ENCODE measurements around the gene NCAPH2.

NCAPH2 gene

DNA sequence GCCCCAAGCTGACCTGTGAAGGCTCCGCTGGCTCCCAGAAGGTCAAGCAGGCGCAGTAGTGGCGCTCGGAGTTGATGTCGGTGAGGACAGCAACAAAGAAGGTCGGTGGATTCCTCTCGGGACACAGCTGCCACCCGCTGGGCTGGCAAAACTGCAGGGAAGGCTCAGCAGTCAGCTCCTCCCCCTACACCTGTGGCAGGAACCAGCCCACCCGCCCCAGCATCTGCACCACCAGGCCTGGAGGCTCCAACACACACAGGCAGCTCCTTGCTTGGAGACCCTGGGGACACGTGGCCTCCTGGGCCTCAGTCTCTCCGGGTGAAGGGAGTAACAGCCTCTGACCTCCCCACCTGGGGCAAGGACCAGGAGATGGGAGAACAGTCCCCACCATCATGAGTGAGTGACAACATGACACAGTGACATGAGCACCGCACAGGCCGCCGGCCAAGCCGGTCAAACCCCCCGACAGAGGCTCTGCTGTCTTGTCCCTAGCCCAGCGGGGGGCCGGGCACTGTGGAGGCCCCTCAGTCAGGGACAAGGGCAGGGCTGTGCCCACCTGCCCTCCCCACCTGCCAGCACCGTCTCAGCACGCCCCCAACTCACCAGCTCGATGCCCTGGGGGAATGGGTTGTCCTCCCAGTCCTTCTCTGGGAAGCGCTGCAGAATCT, 40.1 kb upstream of the NCAPH2 start:
- no peaks in the 10 kb centered on the region for H3K4me1 ChIP-seq
- no peaks in the 10 kb centered on the region for H3K9me3 ChIP-seq
- H3K27me3 ChIP-seq, result no peaks in the 10 kb centered on the region
- peaks cover 46% of the 10 kb centered on the region for H3K36me3 ChIP-seq
- no peak for DNase-seq
- no peak overlapping the region for H3K4me3 ChIP-seq (ENCODE audit: low read depth, low read length)
- TF ChIP-seq, protein P1, sequence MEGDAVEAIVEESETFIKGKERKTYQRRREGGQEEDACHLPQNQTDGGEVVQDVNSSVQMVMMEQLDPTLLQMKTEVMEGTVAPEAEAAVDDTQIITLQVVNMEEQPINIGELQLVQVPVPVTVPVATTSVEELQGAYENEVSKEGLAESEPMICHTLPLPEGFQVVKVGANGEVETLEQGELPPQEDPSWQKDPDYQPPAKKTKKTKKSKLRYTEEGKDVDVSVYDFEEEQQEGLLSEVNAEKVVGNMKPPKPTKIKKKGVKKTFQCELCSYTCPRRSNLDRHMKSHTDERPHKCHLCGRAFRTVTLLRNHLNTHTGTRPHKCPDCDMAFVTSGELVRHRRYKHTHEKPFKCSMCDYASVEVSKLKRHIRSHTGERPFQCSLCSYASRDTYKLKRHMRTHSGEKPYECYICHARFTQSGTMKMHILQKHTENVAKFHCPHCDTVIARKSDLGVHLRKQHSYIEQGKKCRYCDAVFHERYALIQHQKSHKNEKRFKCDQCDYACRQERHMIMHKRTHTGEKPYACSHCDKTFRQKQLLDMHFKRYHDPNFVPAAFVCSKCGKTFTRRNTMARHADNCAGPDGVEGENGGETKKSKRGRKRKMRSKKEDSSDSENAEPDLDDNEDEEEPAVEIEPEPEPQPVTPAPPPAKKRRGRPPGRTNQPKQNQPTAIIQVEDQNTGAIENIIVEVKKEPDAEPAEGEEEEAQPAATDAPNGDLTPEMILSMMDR (IDR thresholded peaks at IDR 0.05; ENCODE audit: low read depth, low read length), result no peak

DNA sequence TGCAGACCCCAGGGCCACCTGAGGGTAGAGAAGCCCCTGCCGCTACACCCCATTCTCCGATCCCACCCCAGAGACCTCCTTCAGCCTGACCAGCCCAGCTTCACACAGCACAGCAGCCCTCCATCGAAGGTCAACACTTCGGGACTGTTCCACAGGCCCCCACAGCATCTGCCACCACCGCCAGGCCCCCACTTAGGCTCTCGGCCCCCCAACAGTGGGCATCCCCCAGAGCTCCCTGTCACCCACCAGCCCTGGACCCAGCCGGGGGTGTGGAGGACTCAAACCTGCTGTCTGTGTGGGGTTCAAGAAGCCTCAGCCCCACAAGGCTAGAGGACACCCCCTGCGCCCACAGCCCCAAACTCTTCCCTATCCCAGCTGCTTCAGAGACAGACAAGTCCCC, 39.4 kb upstream of the NCAPH2 start:
- DNase-seq, result no peak
- Histone ChIP-seq H3K4me3 (ENCODE audit: low read depth, low read length) (no peak overlapping the region), H3K27me3 (no peaks in the 10 kb centered on the region), H3K4me1 (no peaks in the 10 kb centered on the region; the same call in 1 of the 2 replicates), H3K9me3 (no peaks in the 10 kb centered on the region), H3K36me3 (peaks cover 40% of the 10 kb centered on the region)
- TF ChIP-seq, protein P1 (IDR thresholded peaks at IDR 0.05; ENCODE audit: low read depth, low read length), result no peak

DNA sequence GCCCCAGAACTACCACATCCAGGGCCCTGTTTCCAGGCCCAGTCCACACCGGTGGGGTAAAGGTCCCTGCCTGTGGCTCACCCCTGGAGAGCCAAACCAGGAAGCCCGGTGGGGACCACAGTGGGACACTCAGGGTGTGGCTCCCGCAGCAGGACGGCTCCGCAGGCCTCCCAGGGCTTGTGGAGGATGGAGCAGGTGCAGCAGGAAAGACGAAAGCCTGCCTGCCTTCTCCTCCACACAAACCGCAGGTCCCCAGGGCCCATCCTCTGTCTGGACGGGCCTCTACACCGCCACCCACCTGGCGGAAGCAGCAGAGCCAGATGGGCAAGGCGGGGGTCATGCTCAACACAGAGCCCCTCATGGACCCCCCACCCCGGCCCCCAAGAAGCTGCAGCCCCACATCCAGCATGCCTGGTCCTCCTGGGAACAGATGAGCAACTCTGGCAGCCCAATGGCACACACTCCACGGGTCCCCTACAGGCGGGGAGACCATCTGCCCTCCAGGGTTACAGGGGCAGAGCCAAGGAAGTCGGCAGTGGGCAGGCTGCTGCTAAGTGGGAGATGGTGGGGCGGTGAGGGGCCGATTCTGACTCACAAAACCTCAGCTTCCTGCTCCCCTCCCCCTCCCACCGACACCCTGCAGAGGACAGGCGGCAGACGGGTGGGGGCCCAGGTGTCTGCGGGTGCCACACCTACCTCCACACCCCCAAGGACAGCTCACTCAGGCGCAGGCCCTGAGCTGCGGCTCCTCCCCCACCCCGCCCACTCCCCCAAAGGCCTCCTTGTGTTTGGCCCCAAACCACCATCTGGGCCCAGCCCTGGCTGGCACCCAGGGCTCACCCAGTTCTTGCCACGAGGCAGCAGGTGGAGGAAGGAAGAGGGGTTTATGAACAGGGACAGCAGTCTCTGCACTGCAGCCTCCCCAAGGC, 38.4 kb upstream of the NCAPH2 start:
- Histone ChIP-seq H3K4me1 (no peaks in the 10 kb centered on the region; the same call in 1 of the 2 replicates), H3K4me3 (ENCODE audit: low read depth, low read length) (no peak overlapping the region), H3K36me3 (peaks cover 33% of the 10 kb centered on the region), H3K27me3 (no peaks in the 10 kb centered on the region), H3K9me3 (no peaks in the 10 kb centered on the region)
- DNase-seq, result no peak
- TF ChIP-seq, protein P1 (IDR thresholded peaks at IDR 0.05; ENCODE audit: low read depth, low read length), result no peak

DNA sequence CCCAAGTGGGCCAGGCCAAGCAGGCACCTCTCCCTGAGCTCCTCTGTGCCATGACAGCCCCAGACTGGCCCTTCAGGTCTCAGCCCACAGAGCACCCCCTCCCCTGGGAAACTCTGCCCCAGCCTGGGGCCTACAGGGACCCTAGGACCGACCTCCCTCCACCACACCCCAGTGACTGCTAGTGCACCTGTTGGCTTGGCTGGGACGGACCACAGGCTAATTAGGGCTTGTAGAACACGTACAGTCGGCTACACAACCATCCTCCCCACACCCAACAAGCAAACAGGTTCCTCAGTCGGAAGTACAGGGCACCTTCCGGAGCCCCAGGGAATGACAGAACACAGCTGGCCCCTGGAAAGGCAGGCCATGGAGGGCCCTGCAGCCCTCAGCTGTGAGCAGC, 37.5 kb upstream of the NCAPH2 start:
- Histone ChIP-seq H3K4me3 (ENCODE audit: low read depth, low read length) (no peak overlapping the region), H3K4me1 (no peaks in the 10 kb centered on the region; the same call in 1 of the 2 replicates), H3K27me3 (no peaks in the 10 kb centered on the region), H3K9me3 (no peaks in the 10 kb centered on the region), H3K36me3 (peaks cover 24% of the 10 kb centered on the region)
- TF ChIP-seq, protein P1 (IDR thresholded peaks at IDR 0.05; ENCODE audit: low read depth, low read length), result no peak
- DNase-seq, result no peak

DNA sequence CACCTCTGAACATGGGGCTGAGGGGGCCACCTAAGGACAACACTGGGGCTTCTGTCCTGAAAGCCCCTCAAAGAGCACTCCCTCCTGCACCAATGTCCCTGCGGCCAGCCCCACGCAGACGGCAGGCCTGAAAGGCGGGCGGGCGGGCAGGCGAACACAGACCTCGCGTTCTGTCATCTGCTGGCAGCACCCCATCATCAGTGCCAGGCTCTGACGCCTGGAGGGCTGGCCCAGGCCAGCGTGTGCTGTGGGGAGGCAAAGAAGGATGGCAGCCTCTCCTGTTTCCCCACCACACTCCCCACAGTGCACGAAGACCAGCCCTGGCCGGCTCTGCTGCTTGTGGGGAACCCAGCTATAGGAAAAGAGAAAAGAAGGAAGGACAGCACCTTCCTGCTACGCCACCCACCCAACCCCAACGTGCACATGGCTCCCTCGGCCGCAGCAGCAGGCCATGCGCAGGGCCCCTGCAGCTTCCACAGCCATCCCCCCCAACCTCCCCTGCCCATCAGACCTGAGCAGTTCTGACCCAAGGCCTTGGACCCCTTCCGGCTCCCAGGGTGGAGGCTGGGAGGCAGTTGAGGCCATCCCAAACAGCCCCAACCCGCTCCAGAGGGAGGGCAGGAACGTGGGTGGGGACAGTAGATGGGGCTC, 36.7 kb upstream of the NCAPH2 start:
- no peaks in the 10 kb centered on the region for H3K9me3 ChIP-seq
- H3K4me1 ChIP-seq, result no peaks in the 10 kb centered on the region; the same call in 1 of the 2 replicates
- H3K27me3 ChIP-seq, result no peaks in the 10 kb centered on the region
- TF ChIP-seq, protein P1 (IDR thresholded peaks at IDR 0.05; ENCODE audit: low read depth, low read length), result no peak
- no peak for DNase-seq
- H3K4me3 ChIP-seq (ENCODE audit: low read depth, low read length), result no peak overlapping the region
- H3K36me3 ChIP-seq, result peaks cover 16% of the 10 kb centered on the region

Measured in BE2C (cell line).